GM18951 (cell line): ENCODE measurements around the gene CDK5.
"Not testable (repeated sequence)": the region's sequence is repeated elsewhere in the genome, so short reads cannot be mapped to it uniquely, and the experiment has no call there.

Experiments used
- POLR2A ChIP-seq: IDR thresholded peaks from 4 replicates; pipeline ENCODE4 v1.6.1; 2011; ENCODE audit warnings: mild to moderate bottlenecking; ENCODE audit not compliant: insufficient read length, insufficient read depth; ENCODE audit errors: extremely low read depth
- in situ Hi-C: fragments of 300-500 bp; cut with MboI; formaldehyde crosslinking; loops from one replicate; pipeline ENCODE4 v1.12.0; 2022; ENCODE audit warnings: low sequenced_read_pairs, mixed read lengths, inconsistent platforms; ENCODE audit not compliant: unreplicated experiment

CDK5 gene

GRCh38 chr7:151012911-151013347 lies 44.8 kb downstream of the CDK5 start:
- no peak for TF ChIP-seq POLR2A
- in situ Hi-C loops: no loop called here

- in situ Hi-C loops: no loop called here
- TF ChIP-seq POLR2A: no peak
Observed at GRCh38 chr7:151012031-151012692, 45.5 kb downstream of the CDK5 start.

GRCh38 chr7:151011616-151012015 lies 46.1 kb downstream of the CDK5 start:
- in situ Hi-C loops: not testable (repeated sequence)

- in situ Hi-C loops: no loop called here
Observed at GRCh38 chr7:151011097-151011409, 46.6 kb downstream of the CDK5 start.

GRCh38 chr7:151010307-151011096 lies 47.2 kb downstream of the CDK5 start:
- in situ Hi-C loops: no loop called here

More at GRCh38 chr7:151011097-151011409, 46.6 kb downstream of the CDK5 start:
- no peak for TF ChIP-seq POLR2A

GRCh38 chr7:151010037-151010306 lies 47.7 kb downstream of the CDK5 start:
- no peak for TF ChIP-seq POLR2A
- in situ Hi-C loops: no loop called here

More at GRCh38 chr7:151010307-151011096, 47.2 kb downstream of the CDK5 start:
- TF ChIP-seq POLR2A: no peak

GRCh38 chr7:151009327-151010036 lies 48.2 kb downstream of the CDK5 start:
- TF ChIP-seq POLR2A: no peak
- in situ Hi-C loops: no loop called here

- in situ Hi-C loops: no loop called here
- TF ChIP-seq POLR2A: peak; percentile 43
Observed at GRCh38 chr7:151008511-151009323, 49.0 kb downstream of the CDK5 start.

- no peak for TF ChIP-seq POLR2A
- in situ Hi-C loops: no loop called here
Observed at GRCh38 chr7:151008143-151008510, 49.6 kb downstream of the CDK5 start.

GRCh38 chr7:151007469-151007898 lies 50.2 kb downstream of the CDK5 start:
- no peak for TF ChIP-seq POLR2A
- in situ Hi-C loops: no loop called here

- in situ Hi-C loops: no loop called here
- TF ChIP-seq POLR2A: no peak
Observed at GRCh38 chr7:151006590-151007300, 51.0 kb downstream of the CDK5 start.

GRCh38 chr7:151005566-151005965 lies 52.1 kb downstream of the CDK5 start:
- in situ Hi-C loops: no loop called here
- TF ChIP-seq POLR2A: no peak
